Renal cortical epithelial cell (primary cell): Measurements from ENCODE around the gene HERPUD2. TPM values are rescaled to one million over a fixed set of nuclear protein-coding genes. Genes with fewer than 3 reads are reported as not detected.

ENCODE experiments used
- DNase-seq: peaks from one replicate; pipeline ENCODE4 v3.0.0-alpha.2; 2011; ENCODE audit warnings: low read depth
- total RNA-seq: library from RNA; depleted of rRNA; stranded (reverse); fragments of >200 nt; gene quantifications from 2 replicates; pipeline ENCODE4 v1.2.3, GENCODE V29; 2014

HERPUD2 gene, protein sequence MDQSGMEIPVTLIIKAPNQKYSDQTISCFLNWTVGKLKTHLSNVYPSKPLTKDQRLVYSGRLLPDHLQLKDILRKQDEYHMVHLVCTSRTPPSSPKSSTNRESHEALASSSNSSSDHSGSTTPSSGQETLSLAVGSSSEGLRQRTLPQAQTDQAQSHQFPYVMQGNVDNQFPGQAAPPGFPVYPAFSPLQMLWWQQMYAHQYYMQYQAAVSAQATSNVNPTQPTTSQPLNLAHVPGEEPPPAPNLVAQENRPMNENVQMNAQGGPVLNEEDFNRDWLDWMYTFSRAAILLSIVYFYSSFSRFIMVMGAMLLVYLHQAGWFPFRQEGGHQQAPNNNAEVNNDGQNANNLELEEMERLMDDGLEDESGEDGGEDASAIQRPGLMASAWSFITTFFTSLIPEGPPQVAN
- 33.0 and 40.0 TPM in 2 replicates for total RNA-seq

DNA sequence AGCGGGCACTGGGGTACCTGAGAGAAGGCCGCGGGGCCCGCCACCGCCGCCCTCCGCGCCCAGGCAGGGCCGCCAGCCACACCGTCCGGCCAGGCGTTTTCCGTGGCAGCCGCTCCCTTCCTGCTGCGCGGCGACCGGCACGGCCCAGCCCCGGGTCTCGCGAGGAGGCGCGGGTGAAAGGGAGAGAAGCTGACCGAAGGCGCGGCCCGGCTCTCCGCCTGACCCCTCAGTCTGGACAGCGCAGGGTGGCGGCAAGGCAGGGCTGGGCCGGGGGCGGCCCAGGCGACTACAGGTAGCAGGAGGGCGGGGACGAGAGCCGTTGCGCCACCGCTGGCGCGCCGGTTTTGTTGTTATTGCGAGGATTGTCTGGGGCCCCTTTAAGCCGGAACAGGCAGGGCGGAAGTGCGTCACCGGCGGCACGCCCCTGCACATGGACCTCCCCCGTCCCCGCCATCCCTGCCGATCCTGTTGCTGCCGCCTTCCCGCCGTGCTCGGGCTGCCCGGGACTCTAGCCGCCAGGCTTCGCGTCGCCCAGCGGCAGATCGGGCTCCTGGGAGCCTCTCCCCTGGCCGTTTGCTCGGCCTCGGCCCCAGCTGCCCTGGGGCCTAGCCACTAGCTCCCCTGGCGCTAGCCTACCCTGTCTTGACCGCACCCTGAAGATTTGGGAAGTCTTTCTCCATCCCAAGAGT lies at the start of gene HERPUD2:
HERPUD2 (minus strand) TSS at position 352 of the 689 bp plus-strand sequence. CDS start 805 bp downstream, outside the sequence.
- DNase-seq: peak; percentile 84

DNA sequence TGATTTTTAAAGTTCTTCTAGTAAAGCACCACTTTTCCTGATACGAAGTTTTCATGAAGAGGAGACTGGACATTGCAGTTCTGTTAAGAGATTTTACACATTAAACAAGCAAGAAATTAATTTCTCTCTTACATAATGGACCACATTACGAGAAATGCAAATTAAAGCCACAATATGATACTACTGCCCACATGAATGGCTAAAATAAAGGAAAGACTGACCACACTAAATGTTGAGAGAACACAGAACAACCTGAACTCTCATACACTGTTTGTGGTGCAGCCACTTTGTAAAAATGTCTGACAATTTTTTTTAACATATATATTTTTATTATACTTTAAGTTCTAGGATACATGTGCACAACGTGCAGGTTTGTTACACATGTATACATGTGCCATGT lies 44.0 kb upstream of the HERPUD2 start:
- no peak for DNase-seq

DNA sequence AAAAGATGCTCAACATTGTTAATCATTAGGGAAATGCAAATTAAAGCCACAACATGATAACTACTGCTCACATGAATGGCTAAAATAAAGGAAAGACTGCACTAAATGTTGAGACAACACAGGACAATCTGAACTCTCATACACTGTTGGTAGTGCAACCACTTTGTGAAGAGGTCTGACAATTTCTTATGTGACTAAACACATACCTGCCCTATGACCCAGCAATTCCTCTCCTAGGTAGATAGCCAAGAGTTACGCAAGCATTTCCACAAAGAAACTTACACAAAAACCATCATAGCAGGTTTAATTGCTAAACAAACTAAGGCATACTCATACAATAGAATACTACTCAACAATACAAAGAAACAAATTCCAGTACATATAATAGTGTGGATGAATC lies 41.8 kb upstream of the HERPUD2 start:
- peak; percentile 90 for DNase-seq

DNA sequence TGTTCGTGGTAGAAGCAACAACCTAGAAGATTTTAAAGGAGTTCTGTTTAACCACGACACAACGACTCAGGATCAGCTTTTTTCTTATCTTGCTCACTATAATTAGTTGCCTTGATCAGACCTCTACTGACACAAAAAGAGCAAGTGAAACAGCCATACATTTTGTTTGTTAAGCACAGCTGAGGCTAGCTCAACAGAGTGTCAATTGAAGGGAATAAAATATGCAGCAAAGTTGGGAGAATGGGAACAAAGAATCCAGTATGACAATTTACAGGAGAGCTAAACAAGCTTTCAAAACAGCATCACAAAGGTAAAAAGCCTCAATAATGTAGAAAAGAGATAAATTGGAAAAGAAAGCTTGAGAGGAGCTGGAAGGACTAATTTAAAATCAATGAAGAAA lies 40.5 kb upstream of the HERPUD2 start:
- no peak for DNase-seq

DNA sequence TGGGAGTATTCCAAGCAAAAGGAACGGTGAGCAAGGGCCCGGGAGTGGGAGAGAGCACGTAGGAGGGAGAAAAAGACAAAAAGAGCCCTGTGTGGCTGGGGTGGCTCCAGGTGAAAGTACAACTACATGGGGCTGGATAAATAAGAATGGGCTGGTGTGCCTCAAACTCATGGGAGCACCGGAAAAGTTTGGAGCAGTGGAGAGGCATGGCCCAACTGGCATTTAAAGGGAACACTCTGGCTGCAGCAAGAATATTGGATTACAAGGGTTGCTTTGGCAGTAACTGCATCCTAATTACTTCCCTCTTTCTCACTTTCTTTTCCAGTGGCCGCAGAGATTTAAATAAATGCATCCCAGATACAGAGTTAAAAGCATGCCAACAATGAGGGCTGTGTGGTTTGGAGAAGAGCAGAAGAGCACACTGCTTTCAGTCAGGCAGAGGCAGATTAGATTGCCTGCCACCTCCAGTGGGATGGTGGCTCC lies 39.1 kb upstream of the HERPUD2 start:
- DNase-seq: no peak

DNA sequence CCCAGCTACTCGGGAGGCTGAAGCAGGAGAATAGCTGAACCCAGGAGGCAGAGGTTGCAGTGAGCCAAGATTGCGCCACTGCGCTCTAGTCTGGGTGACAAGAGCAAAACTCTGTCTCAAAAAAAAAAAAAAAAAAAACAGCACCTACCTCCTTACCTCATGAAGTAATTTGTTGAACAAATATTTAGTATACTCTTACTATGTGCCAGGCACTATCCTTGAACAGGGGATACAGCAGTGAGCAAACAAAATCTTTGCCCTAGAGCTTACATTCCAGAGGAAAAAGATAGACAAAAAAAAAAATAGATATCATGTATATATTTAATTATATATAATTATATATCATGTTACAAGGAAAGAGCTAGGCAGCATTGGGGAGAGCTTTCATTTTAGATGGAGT lies 36.4 kb upstream of the HERPUD2 start:
- DNase-seq: no peak

DNA sequence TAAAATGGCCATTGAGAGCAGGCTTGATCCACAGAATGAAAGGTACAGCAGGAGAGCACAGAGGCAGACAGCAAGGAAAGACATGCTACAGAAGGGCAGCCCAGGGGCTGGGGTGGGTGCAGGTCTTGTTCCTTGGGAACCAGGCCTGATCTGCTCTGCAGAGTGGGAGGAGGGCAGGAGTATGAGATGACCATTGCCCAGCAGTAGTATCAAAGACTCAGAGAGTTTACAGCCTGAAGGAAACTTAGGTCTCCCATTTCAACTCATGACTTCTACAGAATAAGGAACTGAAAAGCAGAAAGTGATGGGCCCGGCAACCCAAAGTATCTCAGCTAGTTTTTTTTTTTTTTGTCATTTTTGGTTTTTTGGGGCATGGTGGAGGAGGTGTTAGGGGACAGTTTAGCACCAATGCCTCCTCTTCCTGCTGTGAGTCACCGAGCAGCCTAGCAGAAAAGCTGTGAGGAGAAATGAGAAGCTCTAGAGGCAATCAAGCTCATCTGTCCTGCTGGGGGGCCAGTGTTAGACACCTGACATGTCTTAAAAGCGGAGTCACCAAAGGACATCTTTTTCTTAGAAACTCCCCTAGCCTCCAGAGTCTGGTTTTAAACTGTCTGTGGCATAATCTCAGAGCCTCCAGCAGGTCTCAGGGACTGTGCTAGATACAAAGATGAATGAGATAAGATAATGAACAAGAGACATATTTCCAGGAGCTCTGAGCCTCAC lies 34.3 kb upstream of the HERPUD2 start:
- DNase-seq: no peak

DNA sequence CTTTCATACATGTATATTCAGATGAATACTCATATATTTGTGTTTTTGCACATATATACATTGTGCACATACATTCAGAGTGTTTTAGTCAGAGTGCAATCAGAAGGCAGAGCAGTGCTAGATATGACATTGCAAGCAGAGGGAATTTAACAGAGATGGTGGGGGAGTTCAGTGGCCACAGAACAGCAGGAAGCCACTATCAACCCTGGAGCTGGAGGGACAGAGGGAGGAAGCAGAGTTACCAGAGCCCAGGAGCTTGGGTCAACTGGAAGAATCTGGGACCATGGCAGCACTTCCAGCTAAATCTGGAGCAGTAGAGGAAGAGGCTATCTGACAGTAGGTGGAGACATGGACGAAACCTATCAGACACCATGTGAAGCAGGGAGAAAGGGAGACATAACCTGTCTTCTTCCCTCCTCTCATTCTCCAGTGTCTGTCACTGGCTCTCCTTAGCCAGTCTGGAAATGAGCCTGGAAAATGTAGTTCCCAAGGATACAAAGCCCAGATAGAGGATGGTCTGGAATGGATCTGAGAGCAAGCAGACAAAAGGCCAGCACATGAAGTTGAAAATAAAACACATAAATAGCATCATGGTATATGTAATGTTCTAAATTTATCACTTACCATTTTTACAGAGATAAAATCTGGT lies 33.6 kb upstream of the HERPUD2 start:
- DNase-seq: no peak

DNA sequence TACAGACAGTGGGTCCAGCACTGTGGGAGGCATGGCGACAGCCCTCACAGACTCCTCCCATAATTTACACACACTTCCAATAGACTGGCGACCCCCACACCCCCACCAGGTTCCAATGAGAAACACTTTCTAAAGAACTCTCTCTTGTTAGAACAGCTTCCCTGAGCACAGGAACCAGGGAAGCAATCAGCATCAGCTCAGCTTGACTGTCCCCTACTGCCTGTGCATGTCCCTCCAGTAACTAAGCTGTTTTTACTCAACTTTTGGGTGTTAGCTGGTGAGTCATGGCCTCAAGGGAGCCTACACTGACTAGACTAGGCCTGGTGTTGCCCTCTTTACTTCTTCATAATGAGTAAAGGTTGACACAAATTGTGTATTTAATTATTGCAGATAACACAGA lies 32.6 kb upstream of the HERPUD2 start:
- no peak for DNase-seq

DNA sequence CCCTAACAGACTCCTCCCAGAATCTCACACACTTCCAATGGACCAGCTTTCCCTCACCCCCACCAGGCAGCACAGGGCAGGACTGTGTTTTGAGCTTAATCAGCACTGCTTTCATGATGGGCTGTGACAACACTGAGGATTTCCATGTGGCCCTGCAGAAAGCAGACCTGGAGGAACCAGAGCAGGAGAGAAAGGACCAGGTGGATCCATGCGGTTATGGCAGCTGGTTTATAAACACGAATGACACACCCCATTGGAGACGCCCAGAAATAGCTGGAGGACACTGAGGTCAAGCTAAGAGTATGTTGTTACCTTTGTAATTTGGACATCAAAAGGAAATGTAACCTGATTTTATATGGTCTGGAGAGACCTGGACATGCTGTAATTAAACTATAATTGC lies 31.7 kb upstream of the HERPUD2 start:
- DNase-seq: no peak

DNA sequence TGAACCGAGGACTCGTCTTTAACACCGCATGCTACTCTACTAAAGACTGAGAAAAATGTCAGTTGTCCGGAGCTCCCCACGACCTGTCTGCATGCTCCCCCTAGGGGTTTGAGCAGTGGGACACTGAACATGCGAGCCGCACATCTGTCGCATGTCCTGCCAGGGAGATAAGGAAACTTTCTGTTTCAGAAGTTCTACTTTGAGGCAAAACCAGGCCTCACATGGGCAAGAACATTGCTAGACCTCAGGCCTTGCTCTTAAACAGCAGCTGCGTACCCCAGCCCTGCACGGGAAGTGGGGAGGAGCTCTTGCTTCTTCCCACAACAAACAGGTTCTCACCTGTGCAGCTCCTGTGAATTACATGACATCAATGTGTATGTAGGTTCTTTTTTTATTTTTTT lies 30.3 kb upstream of the HERPUD2 start:
- no peak for DNase-seq

DNA sequence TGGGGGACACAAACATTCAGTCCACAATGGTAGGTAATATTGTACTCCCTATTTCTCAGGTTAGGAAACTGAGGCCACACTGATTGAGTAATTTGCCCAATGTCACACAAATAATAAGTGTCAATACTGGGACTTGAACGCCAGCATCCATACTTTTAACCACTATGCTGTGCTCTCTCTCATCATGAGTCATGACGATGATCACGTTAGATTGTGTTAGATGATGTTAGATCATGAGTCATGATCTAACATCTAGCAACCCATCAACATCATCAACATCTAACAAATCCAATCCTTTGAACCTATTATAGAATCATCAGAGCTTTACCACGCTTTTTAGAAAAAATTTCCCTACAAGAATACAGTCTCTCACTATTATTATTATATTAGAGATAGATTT lies 28.1 kb upstream of the HERPUD2 start:
- DNase-seq: no peak

DNA sequence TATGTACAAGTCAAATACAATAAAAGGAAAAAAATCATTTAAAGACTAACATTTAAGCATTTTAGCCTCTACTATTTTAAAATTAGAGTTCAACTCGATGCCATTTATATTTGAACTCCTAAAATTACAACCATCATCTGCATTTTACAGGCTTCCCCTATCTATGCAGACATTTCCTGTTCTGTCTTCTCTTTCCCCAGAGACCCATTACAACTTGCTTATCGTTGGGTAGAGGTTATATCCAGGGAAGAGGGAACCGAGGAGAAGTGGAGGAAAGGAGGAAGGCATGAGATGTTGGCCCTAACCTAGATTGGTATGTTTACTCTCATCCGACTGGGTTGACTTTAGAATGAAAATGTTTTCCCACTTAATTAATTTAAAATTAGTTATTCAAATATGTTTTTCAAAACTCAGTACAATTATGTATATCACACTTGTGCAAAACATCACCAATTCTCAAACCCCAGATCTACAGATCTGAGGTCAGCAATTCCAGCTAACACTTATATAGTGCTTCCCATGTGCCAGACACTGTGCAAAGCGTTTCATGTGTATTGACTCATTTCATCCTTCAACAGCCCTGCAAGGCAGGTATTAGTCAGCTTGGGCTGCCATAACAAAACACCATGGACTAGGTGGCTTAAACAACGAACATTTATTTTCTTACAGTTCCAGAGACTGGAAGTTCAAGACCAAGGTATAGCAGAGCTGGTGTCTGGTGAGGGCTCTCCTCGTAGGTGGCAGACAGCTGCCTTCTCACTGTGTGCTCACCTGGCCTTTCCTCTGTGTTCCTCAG lies 27.3 kb upstream of the HERPUD2 start:
- DNase-seq: no peak

DNA sequence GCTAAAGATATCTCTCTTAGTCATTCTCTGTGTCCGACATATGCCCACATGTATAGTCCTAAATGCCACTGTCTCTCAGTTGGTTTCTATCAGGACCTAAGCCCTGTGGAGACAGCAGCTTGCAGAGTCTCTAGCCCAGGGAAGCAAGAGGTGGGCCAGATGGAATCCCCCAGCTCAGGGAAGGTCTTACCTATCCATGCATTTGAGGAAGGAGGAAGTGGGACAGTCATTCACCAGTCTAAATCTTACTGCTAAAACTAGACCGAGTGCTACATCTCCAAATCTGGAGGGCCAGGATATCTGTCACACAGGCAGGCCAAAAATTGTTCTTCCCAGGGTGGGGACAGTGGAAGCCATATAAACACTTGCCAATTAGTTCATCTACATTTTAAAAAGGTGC lies 26.4 kb upstream of the HERPUD2 start:
- DNase-seq: no peak

DNA sequence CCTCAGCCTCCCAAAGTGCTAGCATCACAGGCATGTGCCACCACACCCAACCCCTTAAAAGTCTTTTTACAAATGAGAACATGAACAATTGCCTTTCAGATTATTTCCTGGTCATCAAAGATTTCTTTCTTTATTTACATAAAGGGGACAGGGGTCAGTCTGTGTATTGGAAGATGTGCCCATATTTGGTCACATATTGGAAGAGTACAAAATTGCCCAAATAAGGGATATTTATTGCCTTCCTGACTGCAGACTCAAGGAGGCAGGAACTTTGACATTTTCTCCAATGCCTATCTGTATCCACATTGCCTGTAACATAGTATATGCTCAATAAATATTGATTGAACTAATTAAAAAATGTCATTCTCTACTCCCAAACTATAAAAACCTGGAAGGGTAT lies 25.9 kb upstream of the HERPUD2 start:
- DNase-seq: no peak

DNA sequence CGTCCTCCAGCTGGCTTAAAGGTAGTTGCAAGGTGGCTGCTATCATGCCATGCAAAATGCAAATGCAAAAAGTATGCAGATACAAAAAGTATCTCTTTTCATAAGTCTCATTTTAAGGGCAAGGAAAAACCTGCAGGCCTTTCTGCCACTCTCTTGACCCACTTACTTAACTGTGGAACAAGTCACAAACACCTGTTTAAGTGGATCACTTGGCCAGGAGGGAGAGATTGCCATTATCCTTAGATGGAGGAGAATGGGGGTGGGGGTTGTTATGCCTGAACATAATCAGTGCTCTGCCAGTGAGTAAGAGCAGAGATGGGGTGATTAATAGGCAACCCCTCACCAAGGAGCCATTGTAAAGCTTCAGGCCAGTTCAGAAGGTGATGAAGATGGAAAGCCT lies 25.1 kb upstream of the HERPUD2 start:
- no peak for DNase-seq

DNA sequence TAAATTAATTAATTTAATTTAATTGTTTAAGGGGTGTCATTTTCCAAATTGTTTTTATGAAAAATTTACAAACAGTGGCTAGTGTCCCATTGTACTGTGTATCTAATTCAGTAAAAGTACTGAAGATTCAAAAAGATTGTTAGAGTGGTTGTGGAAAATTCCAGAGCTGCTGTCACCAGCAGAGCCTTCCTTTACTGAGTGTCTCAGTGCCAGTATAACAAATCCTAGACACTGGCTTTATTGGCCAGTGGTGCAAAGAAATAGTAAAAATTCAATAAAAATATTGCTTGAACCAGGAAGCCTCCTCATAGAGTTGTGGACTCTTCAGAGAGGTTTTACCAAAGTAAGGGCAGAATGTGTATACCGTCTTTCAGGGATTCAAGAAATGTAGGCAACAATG lies 23.1 kb upstream of the HERPUD2 start:
- no peak for DNase-seq

DNA sequence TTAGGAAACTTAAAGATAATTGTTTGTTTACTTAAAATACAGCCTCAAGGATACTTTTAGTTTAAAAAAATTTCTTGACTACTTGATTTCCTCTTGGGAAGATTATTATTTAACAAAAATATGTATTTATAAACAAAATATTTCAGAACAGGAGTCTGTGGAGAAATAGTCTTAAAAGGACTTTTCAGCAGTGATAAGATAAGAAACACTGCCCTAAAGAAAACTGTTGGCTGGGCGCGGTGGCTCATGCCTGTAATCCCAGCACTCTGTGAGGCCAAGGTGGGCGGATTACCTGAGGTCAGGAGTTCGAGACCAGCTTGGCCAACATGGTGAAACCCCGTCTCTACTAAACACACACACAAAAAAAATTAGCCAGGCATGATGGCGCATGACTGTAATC lies 22.6 kb upstream of the HERPUD2 start:
- DNase-seq: no peak

DNA sequence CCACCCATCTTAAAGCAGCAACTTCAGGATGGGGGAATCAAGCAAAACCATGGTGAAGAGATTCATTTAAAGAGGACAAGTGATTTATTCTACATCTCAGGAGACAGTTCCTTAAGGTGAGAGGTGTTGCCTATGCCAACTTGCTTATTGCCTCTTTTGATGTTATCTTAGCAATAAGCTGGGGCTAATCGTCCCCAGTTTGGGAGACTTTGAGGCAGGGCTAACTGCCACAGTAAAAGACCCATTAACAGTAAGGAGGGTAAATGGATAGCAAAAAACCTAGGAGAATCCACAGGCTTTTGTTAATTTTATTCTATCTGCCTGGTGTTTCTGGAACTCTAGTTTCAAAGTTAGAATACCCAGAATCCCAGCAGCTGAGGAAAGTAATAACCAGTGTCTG lies 22.1 kb upstream of the HERPUD2 start:
- DNase-seq: no peak

DNA sequence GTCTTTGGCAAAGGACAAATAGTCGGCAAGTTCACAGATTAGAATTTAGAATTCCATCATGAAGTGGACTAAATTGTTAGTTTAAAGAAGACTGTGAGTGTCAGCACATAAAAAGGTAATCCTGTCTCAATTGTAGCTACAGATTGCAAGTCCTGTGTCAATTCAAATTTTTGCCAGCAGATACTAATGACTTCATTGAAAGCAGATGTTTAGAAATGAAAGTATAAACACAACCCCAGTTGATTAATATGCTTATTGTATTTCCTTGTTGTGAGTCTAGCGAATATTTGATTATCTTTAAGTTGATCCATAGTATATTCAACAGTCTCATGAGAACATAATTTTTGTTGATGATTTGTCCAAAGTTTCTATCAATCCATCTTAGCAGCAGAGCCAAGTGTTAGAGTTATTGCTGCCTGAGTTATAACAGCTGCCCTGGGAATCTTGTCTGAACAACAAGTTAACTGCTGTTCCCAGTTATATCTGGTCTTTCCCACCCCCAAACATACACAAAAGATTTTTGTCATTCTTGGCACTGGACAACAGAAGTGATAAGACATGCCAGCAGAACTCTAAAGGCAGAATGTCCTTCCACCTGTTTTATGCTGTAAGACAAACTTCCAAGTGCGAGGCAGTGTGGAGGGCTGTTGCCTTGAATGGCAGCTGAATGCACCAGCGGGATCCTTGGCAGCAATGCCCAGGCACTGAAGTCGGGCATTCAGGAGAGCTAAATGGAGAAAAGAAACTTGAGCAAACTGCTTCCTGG lies 21.3 kb upstream of the HERPUD2 start:
- no peak for DNase-seq

DNA sequence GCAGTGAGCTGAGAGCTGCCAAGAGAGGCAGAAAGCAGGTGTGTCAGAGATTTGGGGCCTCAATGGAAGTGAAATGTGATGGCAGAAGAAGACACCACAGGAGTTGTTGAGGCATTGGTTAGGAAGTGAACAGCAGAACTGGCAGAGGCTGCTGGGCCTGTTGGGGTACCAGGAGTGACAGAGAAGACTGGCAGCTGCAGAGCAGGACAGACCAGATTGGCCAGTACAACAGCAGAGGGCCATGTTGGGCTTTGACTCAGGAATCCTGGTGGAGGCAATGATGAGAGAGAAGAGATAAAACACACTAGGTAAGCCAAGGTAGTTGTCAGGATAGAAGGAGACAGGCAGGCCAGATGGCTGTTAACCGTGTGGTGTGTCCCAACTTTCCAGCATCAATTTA lies 19.9 kb upstream of the HERPUD2 start:
- DNase-seq: no peak
